Keratinocyte (primary cell): Measurements from ENCODE around the gene CCN5. TPM values are rescaled to one million over a fixed set of nuclear protein-coding genes. Genes with fewer than 3 reads are reported as not detected.

Experiments
- DNase-seq: peaks from one replicate; pipeline ENCODE4 v3.0.0-alpha.2; 2011; ENCODE audit warnings: low read depth, missing footprints, low spot score
- FAIRE-seq: peaks from 2 replicates; lab custom pipeline; 2011; peaks lifted over from hg19 to GRCh38; lab: Jason Lieb, UNC
- H2AFZ ChIP-seq: 2 replicates; pipeline ENCODE4 v1.6.0; 2012; ENCODE audit warnings: low read length, control low read depth, inconsistent platforms; ENCODE audit not compliant: control insufficient read depth
- H3K27ac ChIP-seq: 2 replicates; pipeline ENCODE4 v1.5.1; 2011; ENCODE audit warnings: low read length; ENCODE audit not compliant: control insufficient read depth, insufficient read depth
- H3K27me3 ChIP-seq: 3 replicates; pipeline ENCODE4 v1.6.0; 2011; ENCODE audit warnings: low read length; ENCODE audit not compliant: control insufficient read depth, insufficient read depth; ENCODE audit errors: extremely low read depth
- H3K36me3 ChIP-seq, 2 experiments: 2 replicates in 1 of 2; 3 replicates in 1 of 2; pipeline ENCODE4 v1.5.1; 2011; ENCODE audit warnings: low read length in 2 of 2, mild to moderate bottlenecking in 1 of 2; ENCODE audit not compliant: control insufficient read depth in 2 of 2, insufficient read depth in 2 of 2; ENCODE audit errors: extremely low read depth in 1 of 2
- H3K4me1 ChIP-seq: 3 replicates; pipeline ENCODE4 v1.5.1; 2011; ENCODE audit warnings: low read length; ENCODE audit not compliant: control insufficient read depth, insufficient read depth; ENCODE audit errors: extremely low read depth
- H3K4me2 ChIP-seq: 3 replicates; pipeline ENCODE4 v1.6.0; 2011; ENCODE audit warnings: low read depth, low read length; ENCODE audit not compliant: control insufficient read depth, insufficient read depth; ENCODE audit errors: extremely low read depth
- H3K4me3 ChIP-seq, 3 experiments: fragments of 200-600 bp in 1 of 3; sonication (generic) in 1 of 3; 2 replicates in 2 of 3; 3 replicates in 1 of 3; pipeline ENCODE4 v1.5.1; 2011 to 2016; ENCODE audit warnings: low read length in 3 of 3, mild to moderate bottlenecking in 3 of 3, control low read depth in 2 of 3, inconsistent platforms in 1 of 3, low read depth in 1 of 3, mixed read lengths in 1 of 3, mixed run types in 1 of 3, moderate library complexity in 1 of 3; ENCODE audit not compliant: control insufficient read depth in 2 of 3, insufficient read depth in 2 of 3; ENCODE audit errors: extremely low read depth in 1 of 3
- H3K79me2 ChIP-seq: 2 replicates; pipeline ENCODE4 v1.6.0; 2012; ENCODE audit warnings: low read length; ENCODE audit not compliant: control insufficient read depth, insufficient read depth
- H3K9ac ChIP-seq: 3 replicates; pipeline ENCODE4 v1.6.0; 2011; ENCODE audit warnings: low read length; ENCODE audit not compliant: control insufficient read depth, insufficient read depth; ENCODE audit errors: extremely low read depth
- H3K9me1 ChIP-seq: 3 replicates; pipeline ENCODE4 v1.6.0; 2011; ENCODE audit warnings: low read length; ENCODE audit not compliant: control insufficient read depth, insufficient read depth; ENCODE audit errors: extremely low read depth
- H3K9me3 ChIP-seq: 2 replicates; pipeline ENCODE4 v1.5.1; 2012; ENCODE audit warnings: low read depth, low read length; ENCODE audit not compliant: control insufficient read depth
- H4K20me1 ChIP-seq: 3 replicates; pipeline ENCODE4 v1.6.0; 2011; ENCODE audit warnings: low read length; ENCODE audit not compliant: control insufficient read depth, insufficient read depth; ENCODE audit errors: extremely low read depth
- EZH2 ChIP-seq: IDR thresholded peaks from one replicate; pipeline ENCODE4 v1.6.1; 2012; ENCODE audit warnings: inconsistent platforms, mild to moderate bottlenecking, low read length, moderate library complexity
- dilution Hi-C: fragments of 300-500 bp; cut with MboI; formaldehyde crosslinking; loops from one replicate; pipeline ENCODE4 v1.7.0; 2020; ENCODE audit warnings: low sequenced_read_pairs; ENCODE audit not compliant: extremely low pct_ligation_motif_present
- polyA plus RNA-seq, 5 experiments: library from polyadenylated mRNA; depleted of rRNA in 3 of 5; stranded (reverse) in 3 of 5; stranded (forward) in 1 of 5; unstranded in 1 of 5; fragments of >200 nt; gene quantifications; 1 replicate in 1 of 5; 2 replicates in 3 of 5; 3 replicates in 1 of 5; pipeline versions ENCODE4 v1.2.1 to v1.2.3, GENCODE V29; 2011 to 2012; ENCODE audit warnings: missing spikeins in 2 of 5, low read depth in 1 of 5, low replicate concordance in 1 of 5
- TF ChIP-seq, protein P1 (sequence below), 3 experiments: IDR thresholded peaks in 1 of 3; conservative IDR thresholded peaks in 1 of 3; optimal IDR thresholded peaks in 1 of 3; 2 replicates in 2 of 3; 3 replicates in 1 of 3; pipeline versions ENCODE3 to v1.5.1; 2011; ENCODE audit warnings: low read length in 3 of 3, mild to moderate bottlenecking in 3 of 3, moderate library complexity in 2 of 3, control low read depth in 1 of 3, inconsistent platforms in 1 of 3; ENCODE audit not compliant: insufficient read depth in 2 of 3; ENCODE audit errors: extremely low read depth in 1 of 3

The CCN5 gene
- polyA plus RNA-seq, 1 donor (not counting 4 experiments of a cell fraction or from before 2014, with no cell fraction given): not detected

DNA sequence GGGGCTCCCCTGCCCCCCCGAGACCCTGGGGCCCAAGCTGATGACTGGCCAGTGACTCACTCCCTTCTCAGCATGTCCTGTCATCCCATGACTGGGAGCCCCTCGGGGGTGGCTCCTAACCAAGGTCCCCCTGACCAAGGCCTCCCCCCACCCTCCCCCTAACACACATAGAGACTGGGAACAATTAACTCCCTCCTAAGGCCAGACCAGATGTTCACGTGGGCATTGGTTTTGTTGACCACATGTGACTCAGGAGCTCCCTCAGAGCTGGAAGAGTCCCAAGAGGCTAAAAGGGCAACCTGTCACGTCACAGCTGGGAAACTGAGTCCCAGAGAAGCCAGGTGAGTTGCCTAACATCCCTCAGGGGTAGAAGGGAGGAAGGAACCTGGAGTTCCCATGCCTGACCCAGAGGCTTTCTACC lies 10.6 kb upstream of the CCN5 start:
- H3K27ac ChIP-seq: no peak overlapping the region
- dilution Hi-C loops: no loop called here

DNA sequence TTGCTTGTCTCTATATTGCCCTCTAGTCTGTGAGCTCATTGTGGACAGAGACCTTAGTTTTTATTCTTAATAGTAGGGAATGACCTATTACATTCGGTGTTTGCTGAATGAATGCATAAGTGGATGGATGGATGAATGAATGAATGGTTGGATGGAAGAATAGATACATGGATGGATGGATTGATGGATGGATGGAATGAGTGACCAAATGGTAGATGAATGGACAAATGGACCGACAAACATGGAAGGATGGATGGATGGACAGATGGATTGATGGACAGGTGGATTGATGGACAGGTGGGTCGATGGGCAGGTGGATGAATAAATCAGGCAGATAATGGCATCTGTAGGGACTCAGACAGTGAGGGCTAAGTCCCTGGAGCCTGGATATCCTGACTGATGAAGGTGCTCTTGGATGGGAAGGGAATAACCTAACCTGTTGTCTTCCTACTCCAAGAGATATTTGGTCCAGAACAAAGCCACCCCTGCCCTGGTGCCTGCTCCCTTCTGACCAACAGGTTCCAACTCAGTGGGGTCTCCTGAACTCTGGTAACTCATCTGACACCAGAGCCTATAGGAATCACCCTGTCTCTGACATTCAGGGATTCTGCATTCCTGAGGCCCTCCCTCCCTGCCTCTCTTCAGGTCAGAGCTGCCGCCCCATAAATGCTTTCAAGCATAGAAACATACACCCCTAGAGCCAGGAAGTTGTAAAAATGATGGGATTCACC lies 9.6 kb upstream of the CCN5 start:
- Histone ChIP-seq H3K9me1 (no peaks in the 10 kb centered on the region), H3K9me3 (no peaks in the 10 kb centered on the region), H3K27me3 (no peaks in the 10 kb centered on the region), H3K4me2 (no peak overlapping the region), H4K20me1 (no peaks in the 10 kb centered on the region), H3K27ac (no peak overlapping the region), H3K4me3 (no peak overlapping the region), H2AFZ (no peak overlapping the region), H3K4me1 (no peaks in the 10 kb centered on the region), H3K36me3 (no peaks in the 10 kb centered on the region), H3K9ac (no peak overlapping the region), H3K79me2 (no peaks in the 10 kb centered on the region)
- DNase-seq: no peak
- TF ChIP-seq EZH2: no peak
- TF ChIP-seq, protein P1, sequence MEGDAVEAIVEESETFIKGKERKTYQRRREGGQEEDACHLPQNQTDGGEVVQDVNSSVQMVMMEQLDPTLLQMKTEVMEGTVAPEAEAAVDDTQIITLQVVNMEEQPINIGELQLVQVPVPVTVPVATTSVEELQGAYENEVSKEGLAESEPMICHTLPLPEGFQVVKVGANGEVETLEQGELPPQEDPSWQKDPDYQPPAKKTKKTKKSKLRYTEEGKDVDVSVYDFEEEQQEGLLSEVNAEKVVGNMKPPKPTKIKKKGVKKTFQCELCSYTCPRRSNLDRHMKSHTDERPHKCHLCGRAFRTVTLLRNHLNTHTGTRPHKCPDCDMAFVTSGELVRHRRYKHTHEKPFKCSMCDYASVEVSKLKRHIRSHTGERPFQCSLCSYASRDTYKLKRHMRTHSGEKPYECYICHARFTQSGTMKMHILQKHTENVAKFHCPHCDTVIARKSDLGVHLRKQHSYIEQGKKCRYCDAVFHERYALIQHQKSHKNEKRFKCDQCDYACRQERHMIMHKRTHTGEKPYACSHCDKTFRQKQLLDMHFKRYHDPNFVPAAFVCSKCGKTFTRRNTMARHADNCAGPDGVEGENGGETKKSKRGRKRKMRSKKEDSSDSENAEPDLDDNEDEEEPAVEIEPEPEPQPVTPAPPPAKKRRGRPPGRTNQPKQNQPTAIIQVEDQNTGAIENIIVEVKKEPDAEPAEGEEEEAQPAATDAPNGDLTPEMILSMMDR (optimal IDR thresholded peaks at IDR 0.05 in 1 of 3, IDR thresholded peaks at IDR 0.05 in 1 of 3, conservative IDR thresholded peaks at IDR 0.05 in 1 of 3; ENCODE audit: extremely low read depth in 1 of 3, insufficient read depth in 2 of 3, low read length in 3 of 3): no peak
- FAIRE-seq: no peak
- dilution Hi-C loops: no loop called here

More for the DNA sequence above, 10.6 kb upstream of the CCN5 start:
- FAIRE-seq (no peak), DNase-seq (no peak)
- H3K9me1 ChIP-seq: no peaks in the 10 kb centered on the region
- H3K79me2 ChIP-seq: no peaks in the 10 kb centered on the region
- no peak overlapping the region for H3K9ac ChIP-seq
- no peaks in the 10 kb centered on the region for H4K20me1 ChIP-seq
- H3K4me1 ChIP-seq: no peaks in the 10 kb centered on the region
- H3K4me2 ChIP-seq: no peak overlapping the region
- TF ChIP-seq EZH2: no peak
- TF ChIP-seq, protein P1 (optimal IDR thresholded peaks at IDR 0.05 in 1 of 3, IDR thresholded peaks at IDR 0.05 in 1 of 3, conservative IDR thresholded peaks at IDR 0.05 in 1 of 3; ENCODE audit: extremely low read depth in 1 of 3, insufficient read depth in 2 of 3, low read length in 3 of 3): no peak
- no peaks in the 10 kb centered on the region for H3K27me3 ChIP-seq
- H3K9me3 ChIP-seq: no peaks in the 10 kb centered on the region
- no peaks in the 10 kb centered on the region for H3K36me3 ChIP-seq
- no peak overlapping the region for H2AFZ ChIP-seq
- H3K4me3 ChIP-seq: no peak overlapping the region
